A549 (cell line): ENCODE data around the gene SMIM32. TPM values are rescaled to one million over a fixed set of nuclear protein-coding genes. Genes with fewer than 3 reads are reported as not detected.

Source experiments
- ATAC-seq, 2 experiments: fragments of 200-7000 bp in 1 of 2; fragments of >200 bp in 1 of 2; cut with Nextera tagmentation in 1 of 2; cut with Tn5 transposase in 1 of 2; 3 replicates each; pipeline versions ENCODE4 v1.8.0 to v1.9.1; 2018 to 2020; ENCODE audit warnings: mild to moderate bottlenecking in 1 of 2, moderate library complexity in 1 of 2
- CTCF ChIA-PET: fragments of 300-600 bp; sonication (Branson Sonifier 250); formaldehyde crosslinking; extraction: SDS; loops from one replicate; lab custom pipeline; 2021; ENCODE audit warnings: antibody characterized with exemption, inconsistent platforms; lab: Yijun Ruan, JAX
- POLR2A ChIA-PET: fragments of 350-600 bp; formaldehyde crosslinking; extraction: SDS; loops from one replicate; lab custom pipeline; 2021; ENCODE audit warnings: antibody characterized with exemption, inconsistent platforms; lab: Yijun Ruan, JAX
- DNase-seq, 2 experiments: peaks; one replicate each; pipeline versions ENCODE4 v3.0.0 to v3.0.0-alpha.2; 2011 to 2016; ENCODE audit warnings: low read depth in 1 of 2, low spot score in 1 of 2
- FAIRE-seq: peaks from 2 replicates; lab custom pipeline; 2011; peaks lifted over from hg19 to GRCh38; lab: Jason Lieb, UNC
- H3K27ac ChIP-seq, 2 experiments: fragments of >200 bp; sonication (Bioruptor Twin); formaldehyde crosslinking; 3 replicates each; pipeline ENCODE4 v1.5.1; 2016 to 2017
- H3K4me1 ChIP-seq: fragments of >200 bp; sonication (Bioruptor Twin); formaldehyde crosslinking; 3 replicates; pipeline ENCODE4 v1.6.1; 2016
- H3K4me2 ChIP-seq: fragments of >200 bp; sonication (Bioruptor Twin); formaldehyde crosslinking; 3 replicates; pipeline ENCODE4 v1.6.1; 2016
- H3K4me3 ChIP-seq: fragments of >200 bp; sonication (Bioruptor Twin); formaldehyde crosslinking; 3 replicates; pipeline ENCODE4 v1.5.1; 2016
- H3K9me3 ChIP-seq: fragments of >200 bp; sonication (Bioruptor Twin); formaldehyde crosslinking; 3 replicates; pipeline ENCODE4 v1.6.1; 2016
- BHLHE40 ChIP-seq: IDR thresholded peaks from 2 replicates; pipeline ENCODE4 v1.6.1; 2012; ENCODE audit warnings: low read depth, low read length, inconsistent platforms
- CBX2 ChIP-seq: fragments of 200-600 bp; sonication (generic); IDR thresholded peaks from 2 replicates; pipeline ENCODE4 v1.6.1; 2016; ENCODE audit warnings: low read depth, mild to moderate bottlenecking, borderline replicate concordance
- CBX8 ChIP-seq: fragments of 200-600 bp; sonication (generic); IDR thresholded peaks from 2 replicates; pipeline ENCODE4 v1.6.1; 2016
- E2F6 ChIP-seq: IDR thresholded peaks from 2 replicates; pipeline ENCODE4 v1.6.1; 2012; ENCODE audit warnings: low read depth, borderline replicate concordance
- EP300 ChIP-seq, 2 experiments: fragments of >200 bp; sonication (Bioruptor Twin); formaldehyde crosslinking; IDR thresholded peaks; 2 replicates in 1 of 2; 3 replicates in 1 of 2; pipeline ENCODE4 v1.6.1; 2016 to 2017
- FOSB ChIP-seq: fragments of 250-450 bp; sonication (Bioruptor Pico); IDR thresholded peaks from 2 replicates; pipeline ENCODE4 v1.5.0; 2020; ENCODE audit warnings: mild to moderate bottlenecking, moderate library complexity
- FOSL2 ChIP-seq, 2 experiments: fragments of 450-650 bp in 1 of 2; fragments of >200 bp in 1 of 2; sonication (Bioruptor Twin) in 1 of 2; formaldehyde crosslinking; IDR thresholded peaks; 2 replicates each; pipeline versions ENCODE4 v1.5.0 to v1.6.1; 2016 to 2020; ENCODE audit warnings: mild to moderate bottlenecking in 1 of 2, moderate library complexity in 1 of 2
- KDM5A ChIP-seq: fragments of 200-600 bp; sonication (generic); IDR thresholded peaks from 2 replicates; pipeline ENCODE4 v1.6.1; 2016; ENCODE audit warnings: antibody characterized with exemption, mild to moderate bottlenecking
- MAFK ChIP-seq: fragments of 450-650 bp; IDR thresholded peaks from 2 replicates; pipeline ENCODE4 v1.6.1; 2014; ENCODE audit not compliant: partially characterized antibody
- MYC ChIP-seq: IDR thresholded peaks from 2 replicates; pipeline ENCODE4 v1.6.1; 2012; ENCODE audit warnings: mild to moderate bottlenecking, inconsistent platforms, low read length, improper control_type of control experiment, borderline replicate concordance
- NR3C1 ChIP-seq: fragments of >200 bp; sonication (Bioruptor Twin); formaldehyde crosslinking; IDR thresholded peaks from 3 replicates; pipeline ENCODE4 v1.6.1; 2017
- PHF8 ChIP-seq: fragments of 200-600 bp; sonication (generic); IDR thresholded peaks from 2 replicates; pipeline ENCODE4 v1.6.1; 2016; ENCODE audit warnings: low read depth, mild to moderate bottlenecking, antibody characterized with exemption, moderate library complexity, borderline replicate concordance
- RCOR1 ChIP-seq: fragments of 150-350 bp; IDR thresholded peaks from 2 replicates; pipeline ENCODE4 v1.6.1; 2014; ENCODE audit warnings: antibody characterized with exemption, low read length, low read depth
- RNF2 ChIP-seq: fragments of 200-600 bp; sonication (generic); IDR thresholded peaks from 2 replicates; pipeline ENCODE4 v1.6.1; 2016; ENCODE audit warnings: low read depth, mild to moderate bottlenecking, antibody characterized with exemption, moderate library complexity, borderline replicate concordance
- TP53 ChIP-seq: fragments of 250-450 bp; sonication (Bioruptor Pico); IDR thresholded peaks from 2 replicates; pipeline ENCODE4 v1.5.0; 2021; ENCODE audit warnings: mild to moderate bottlenecking, moderate library complexity
- USF2 ChIP-seq: fragments of 450-650 bp; IDR thresholded peaks from 2 replicates; pipeline ENCODE4 v1.6.1; 2014; ENCODE audit warnings: antibody characterized with exemption
- ZC3H11A ChIP-seq: fragments of 450-650 bp; IDR thresholded peaks from 2 replicates; pipeline ENCODE4 v1.6.1; 2014; ENCODE audit warnings: antibody characterized with exemption, mild to moderate bottlenecking
- ZFP36 ChIP-seq: fragments of 450-650 bp; IDR thresholded peaks from 2 replicates; pipeline ENCODE4 v1.6.1; 2014; ENCODE audit warnings: borderline replicate concordance; ENCODE audit not compliant: partially characterized antibody
- WGBS: methylation state at CpG from one replicate; pipeline ENCODE4 v1.1.6; 2017; ENCODE audit errors: missing lambda C conversion rate; 5-methylcytosine and 5-hydroxymethylcytosine counted together
- polyA plus RNA-seq, 4 experiments: library from polyadenylated mRNA; depleted of rRNA in 3 of 4; stranded (reverse); fragments of >200 nt; fragmentation: RNase III in 1 of 4; extraction: RNeasy Plus Mini Kit Qiagen cat#74134 plus additional on column Dnase treatment in 1 of 4; gene quantifications; 2 replicates in 3 of 4; 3 replicates in 1 of 4; pipeline ENCODE4 v1.2.3, GENCODE V29; 2011 to 2017

Gene SMIM32
- polyA plus RNA-seq, 2 of the 4 experiments (the other 2 are of a cell fraction), result not detected

DNA sequence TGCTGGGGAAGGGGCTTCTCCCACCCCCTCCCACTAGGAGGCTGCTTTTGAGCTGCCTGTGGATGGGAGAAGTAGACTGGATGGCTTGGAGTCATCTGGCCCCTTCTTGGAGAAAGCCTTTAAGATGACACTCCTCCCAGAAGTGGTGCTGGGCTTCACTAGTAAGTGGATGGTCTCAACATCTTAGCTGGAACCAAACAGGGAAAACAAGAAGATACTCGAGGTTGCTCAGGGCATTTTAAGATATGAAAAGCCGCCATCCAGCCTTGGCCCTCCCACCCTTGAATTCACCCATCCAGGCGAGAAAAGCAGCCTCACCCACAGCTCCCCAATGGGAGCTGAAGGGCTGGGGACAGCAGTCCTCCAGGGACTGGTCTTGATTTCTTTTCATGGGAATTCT is 7.8 kb upstream of the SMIM32 start:
- H3K4me1 ChIP-seq, result no peaks in the 10 kb centered on the region
- ATAC-seq (no peak), DNase-seq (no peak), FAIRE-seq (no peak)
- H3K27ac ChIP-seq, result no peak overlapping the region
- TF ChIP-seq CBX8, result no peak
- no peak overlapping the region for H3K4me2 ChIP-seq
- H3K4me3 ChIP-seq, result no peak overlapping the region
- 70% methylated on average over 3 of the region's 3 CpGs for WGBS
- POLR2A ChIA-PET, result no interaction called here
- no peaks in the 10 kb centered on the region for H3K9me3 ChIP-seq
- CTCF ChIA-PET, result interaction anchor here (0.6 to 3.3 kb wide), 3 partner anchors 8 to 653 kb away, joined by 3 to 21 read pairs (median 3); partner anchors contain the start of gene SMIM32

GRCh38 chr5:136200130-136200529 is 7.2 kb upstream of the SMIM32 start:
- no peaks in the 10 kb centered on the region for H3K9me3 ChIP-seq
- H3K4me1 ChIP-seq, result no peaks in the 10 kb centered on the region
- H3K27ac ChIP-seq, result no peak overlapping the region
- H3K4me3 ChIP-seq, result no peak overlapping the region
- CTCF ChIA-PET, result interaction anchor here (0.8 to 3.3 kb wide), 3 partner anchors 12 to 312 kb away, joined by 3 to 21 read pairs (median 3); no protein-coding TSS in a partner anchor
- ATAC-seq (no peak), DNase-seq (no peak), FAIRE-seq (no peak)
- TF ChIP-seq CBX8 (no peak), KDM5A (no peak), PHF8 (no peak)
- no peak overlapping the region for H3K4me2 ChIP-seq
- POLR2A ChIA-PET, result no interaction called here
- WGBS, result 92% methylated on average over 4 of the region's 4 CpGs

- TF ChIP-seq E2F6, result no peak
- no peak for TF ChIP-seq USF2
- peak; percentile 54 for TF ChIP-seq MAFK
- TF ChIP-seq TP53 (CRISPR knock-in tag), result no peak
- TF ChIP-seq RNF2, result no peak
- no peak for DNase-seq
- no peak overlapping the region for H3K27ac ChIP-seq
- CTCF ChIA-PET, result interaction anchor here (0.6 to 3.3 kb wide), 4 partner anchors 13 to 328 kb away, joined by 3 to 21 read pairs (median 3); no protein-coding TSS in a partner anchor
- WGBS, result 91% methylated on average over 7 of the region's 7 CpGs
- no peak for FAIRE-seq
- POLR2A ChIA-PET, result no interaction called here
- H3K4me1 ChIP-seq, result no peaks in the 10 kb centered on the region
- no peaks in the 10 kb centered on the region for H3K9me3 ChIP-seq
- no peak overlapping the region for H3K4me3 ChIP-seq
- no peak overlapping the region for H3K4me2 ChIP-seq
- no peak for ATAC-seq
These were observed 6.4 kb upstream of the SMIM32 start for GRCh38 chr5:136199408-136199807.

DNA sequence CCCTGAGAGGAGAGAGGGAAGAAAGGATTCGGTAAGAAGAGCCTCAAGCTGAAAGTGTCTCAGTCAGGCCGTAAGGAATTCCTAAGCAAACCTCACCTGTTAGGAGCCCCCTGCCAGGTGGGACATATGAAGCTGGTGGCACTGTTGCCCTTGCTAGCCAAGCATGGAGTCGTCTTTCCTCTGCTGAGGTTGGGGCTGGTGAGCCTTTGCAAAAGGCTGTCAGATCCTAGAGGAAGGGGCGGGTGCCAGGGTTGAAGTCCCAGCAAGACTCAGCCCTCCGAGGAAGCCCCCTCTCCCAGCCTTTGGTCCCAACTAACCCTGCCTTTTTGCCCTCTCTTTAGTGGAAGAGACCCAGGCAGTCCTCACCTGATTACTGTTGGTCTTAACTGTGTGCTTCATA is 5.5 kb upstream of the SMIM32 start:
- Histone ChIP-seq H3K4me2 (no peak overlapping the region), H3K4me3 (no peak overlapping the region)
- no peak for DNase-seq
- POLR2A ChIA-PET, result no interaction called here
- 89% methylated on average over 5 of the region's 5 CpGs for WGBS
- ATAC-seq, result no peak
- TF ChIP-seq FOSL2 (IDR thresholded peaks at IDR 0.05) (no peak), FOSL2 (CRISPR knock-in tag; IDR thresholded peaks at IDR 0.05) (no peak), FOSB (no peak), ZFP36 (no peak), EP300 (IDR thresholded peaks at IDR 0.05) (no peak), BHLHE40 (no peak), NR3C1 (no peak), CBX2 (no peak), ZC3H11A (no peak), RCOR1 (no peak), E2F6 (no peak), RNF2 (no peak), MYC (no peak)
- TF ChIP-seq, all 56 proteins: peak for 0
- no peaks in the 10 kb centered on the region for H3K4me1 ChIP-seq
- CTCF ChIA-PET, result no interaction called here
- H3K9me3 ChIP-seq, result no peaks in the 10 kb centered on the region
- no peak for FAIRE-seq
- no peak overlapping the region for H3K27ac ChIP-seq
